GM19372 (cell line): Measurements from ENCODE around the gene TP53BP1.
"Not testable (repeated sequence)": the region's sequence is repeated elsewhere in the genome, so short reads cannot be mapped to it uniquely, and the experiment has no call there.

Source experiments
- ATAC-seq: cut with Tn5 transposase; IDR thresholded peaks from one replicate; pipeline ENCODE4 v1.9.1; 2021; ENCODE audit warnings: mild to moderate bottlenecking, low read depth, moderate library complexity; ENCODE audit not compliant: unreplicated experiment

Gene TP53BP1

DNA sequence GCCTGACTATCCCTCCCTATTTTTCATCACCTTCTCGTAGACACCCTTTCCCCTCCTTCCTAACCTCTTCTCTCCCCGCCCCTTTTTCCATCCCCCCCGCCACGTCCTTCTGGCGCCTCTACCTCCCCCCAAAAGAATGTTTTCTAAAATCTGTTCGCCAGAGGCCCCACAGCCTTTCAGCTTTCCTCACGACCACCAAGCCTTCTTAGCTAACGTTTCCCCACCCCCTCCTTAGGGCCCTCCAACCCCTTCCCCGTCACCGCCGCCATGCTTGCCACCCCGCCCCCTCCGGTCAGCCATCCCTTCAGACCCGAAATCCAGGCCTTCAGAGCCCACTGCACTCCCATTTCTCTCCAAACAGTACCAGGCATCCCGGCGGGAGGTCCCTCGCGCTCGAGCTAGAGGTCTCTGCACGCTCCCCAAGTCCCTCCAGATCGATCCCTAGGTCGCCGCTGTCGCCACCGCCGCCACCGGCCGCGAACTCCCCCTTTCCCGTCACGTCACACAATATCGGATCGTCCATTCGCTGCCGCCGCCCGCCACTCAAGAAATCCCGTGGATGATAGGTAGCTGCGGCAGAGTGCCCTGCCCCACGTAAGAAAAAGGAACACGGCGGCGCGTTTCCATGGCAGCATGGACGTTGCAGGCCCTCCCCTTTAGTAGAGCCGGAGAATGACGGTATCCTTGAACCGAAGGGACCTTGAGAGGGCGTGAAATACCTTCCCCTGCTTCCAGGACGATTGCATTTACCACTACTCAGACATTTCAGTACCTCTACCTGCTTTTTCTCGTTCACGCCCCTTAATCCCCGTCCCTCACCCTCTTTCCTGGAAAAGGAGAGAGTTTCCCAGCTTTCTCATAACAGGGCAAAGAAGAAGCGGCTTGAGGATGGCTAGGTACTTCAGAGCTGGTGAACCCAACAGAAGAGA, at the start of gene TP53BP1:
Gene TP53BP1 (minus strand): TSS at position 484 of the 929 bp plus-strand sequence. CDS start 113 bp downstream, at position 371.
- peak; percentile 99 for ATAC-seq

- ATAC-seq: no peak
Observed at GRCh38 chr15:43541785-43542184, 48.8 kb upstream of the TP53BP1 start.

- ATAC-seq: no peak
Observed at GRCh38 chr15:43538091-43538490, 45.1 kb upstream of the TP53BP1 start.

- no peak for ATAC-seq
Observed at GRCh38 chr15:43534897-43535296, 41.9 kb upstream of the TP53BP1 start.

- not testable (repeated sequence) for ATAC-seq
Observed at GRCh38 chr15:43532826-43533225, 39.9 kb upstream of the TP53BP1 start.

GRCh38 chr15:43531018-43531670, 38.2 kb upstream of the TP53BP1 start:
- ATAC-seq: no peak

DNA sequence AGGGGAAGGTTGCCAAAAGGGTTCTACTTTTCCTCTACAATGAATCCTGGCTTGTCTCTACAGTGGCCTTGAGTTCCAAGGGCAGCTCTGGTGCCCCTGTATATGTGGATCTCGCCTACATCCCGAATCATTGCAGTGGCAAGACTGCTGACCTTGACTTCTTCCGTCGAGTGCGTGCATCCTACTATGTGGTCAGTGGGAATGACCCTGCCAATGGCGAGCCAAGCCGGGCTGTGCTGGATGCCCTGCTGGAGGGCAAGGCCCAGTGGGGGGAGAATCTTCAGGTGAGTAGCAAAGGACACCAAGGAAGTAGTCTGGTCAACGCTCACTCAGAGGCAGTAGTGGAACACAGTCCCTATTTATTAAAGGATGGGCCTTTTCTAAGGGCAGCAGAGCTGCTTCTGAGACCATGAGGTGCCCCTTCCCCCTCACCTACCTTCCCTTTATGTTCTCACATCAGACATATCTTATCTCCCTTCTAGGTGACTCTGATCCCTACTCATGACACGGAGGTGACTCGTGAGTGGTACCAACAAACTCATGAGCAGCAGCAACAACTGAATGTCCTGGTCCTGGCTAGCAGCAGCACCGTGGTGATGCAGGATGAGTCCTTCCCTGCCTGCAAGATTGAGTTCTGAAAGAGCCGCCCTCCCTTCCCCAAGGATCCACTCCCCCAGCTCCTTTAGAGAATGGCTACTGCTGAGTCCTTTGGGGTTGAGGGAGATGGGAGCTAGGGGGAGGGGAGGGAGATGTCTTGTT, 36.8 kb upstream of the TP53BP1 start:
- ATAC-seq: no peak

DNA sequence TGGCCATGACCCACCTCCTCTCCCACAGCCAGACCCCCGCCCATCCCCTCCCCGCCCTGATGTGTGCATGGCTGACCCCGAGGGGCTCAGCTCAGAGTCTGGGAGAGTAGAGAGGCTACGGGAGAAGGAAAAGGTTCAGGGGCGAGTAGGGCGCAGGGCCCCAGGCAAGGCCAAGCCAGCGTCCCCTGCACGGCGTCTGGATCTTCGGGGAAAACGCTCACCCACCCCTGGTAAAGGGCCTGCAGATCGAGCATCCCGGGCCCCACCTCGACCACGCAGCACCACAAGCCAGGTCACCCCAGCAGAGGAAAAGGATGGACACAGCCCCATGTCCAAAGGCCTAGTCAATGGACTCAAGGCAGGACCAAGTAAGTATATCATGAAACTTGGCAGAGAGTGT, 36.2 kb upstream of the TP53BP1 start:
- ATAC-seq: no peak

DNA sequence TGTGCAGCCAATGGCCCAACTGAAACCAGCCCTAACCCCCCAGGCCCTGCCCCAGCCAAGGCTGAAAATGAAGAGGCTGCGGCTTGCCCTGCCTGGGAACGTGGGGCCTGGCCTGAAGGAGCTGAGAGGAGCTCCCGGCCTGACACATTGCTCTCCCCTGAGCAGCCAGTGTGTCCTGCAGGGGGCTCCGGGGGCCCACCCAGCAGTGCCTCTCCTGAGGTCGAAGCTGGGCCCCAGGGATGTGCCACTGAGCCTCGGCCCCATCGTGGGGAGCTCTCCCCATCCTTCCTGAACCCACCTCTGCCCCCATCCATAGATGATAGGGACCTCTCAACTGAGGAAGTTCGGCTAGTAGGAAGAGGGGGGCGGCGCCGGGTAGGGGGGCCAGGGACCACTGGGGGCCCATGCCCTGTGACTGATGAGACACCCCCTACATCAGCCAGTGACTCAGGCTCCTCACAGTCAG, 35.6 kb upstream of the TP53BP1 start:
- no peak for ATAC-seq

GRCh38 chr15:43527802-43528541, 35.0 kb upstream of the TP53BP1 start:
- ATAC-seq: no peak

DNA sequence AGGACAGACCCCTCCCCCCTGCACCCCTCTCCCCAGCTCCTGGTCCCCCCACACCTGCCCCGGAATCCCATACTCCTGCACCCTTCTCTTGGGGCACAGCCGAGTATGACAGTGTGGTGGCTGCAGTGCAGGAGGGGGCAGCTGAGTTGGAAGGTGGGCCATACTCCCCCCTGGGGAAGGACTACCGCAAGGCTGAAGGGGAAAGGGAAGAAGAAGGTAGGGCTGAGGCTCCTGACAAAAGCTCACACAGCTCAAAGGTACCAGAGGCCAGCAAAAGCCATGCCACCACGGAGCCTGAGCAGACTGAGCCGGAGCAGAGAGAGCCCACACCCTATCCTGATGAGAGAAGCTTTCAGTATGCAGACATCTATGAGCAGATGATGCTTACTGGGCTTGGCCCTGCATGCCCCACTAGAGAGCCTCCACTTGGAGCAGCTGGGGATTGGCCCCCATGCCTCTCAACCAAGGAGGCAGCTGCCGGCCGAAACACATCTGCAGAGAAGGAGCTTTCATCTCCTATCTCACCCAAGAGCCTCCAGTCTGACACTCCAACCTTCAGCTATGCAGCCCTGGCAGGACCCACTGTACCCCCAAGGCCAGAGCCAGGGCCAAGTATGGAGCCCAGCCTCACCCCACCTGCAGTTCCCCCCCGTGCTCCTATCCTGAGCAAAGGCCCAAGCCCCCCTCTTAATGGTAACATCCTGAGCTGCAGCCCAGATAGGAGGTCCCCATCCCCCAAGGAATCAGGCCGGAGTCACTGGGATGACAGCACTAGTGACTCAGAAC, 34.3 kb upstream of the TP53BP1 start:
- ATAC-seq: no peak

- ATAC-seq: no peak
Observed at GRCh38 chr15:43526261-43526930, 33.4 kb upstream of the TP53BP1 start.

GRCh38 chr15:43525131-43525530, 32.2 kb upstream of the TP53BP1 start:
- no peak for ATAC-seq

- no peak for ATAC-seq
Observed at GRCh38 chr15:43524254-43524845, 31.4 kb upstream of the TP53BP1 start.

GRCh38 chr15:43523646-43524045, 30.7 kb upstream of the TP53BP1 start:
- no peak for ATAC-seq

- ATAC-seq: no peak
Observed at GRCh38 chr15:43522247-43522646, 29.3 kb upstream of the TP53BP1 start.

DNA sequence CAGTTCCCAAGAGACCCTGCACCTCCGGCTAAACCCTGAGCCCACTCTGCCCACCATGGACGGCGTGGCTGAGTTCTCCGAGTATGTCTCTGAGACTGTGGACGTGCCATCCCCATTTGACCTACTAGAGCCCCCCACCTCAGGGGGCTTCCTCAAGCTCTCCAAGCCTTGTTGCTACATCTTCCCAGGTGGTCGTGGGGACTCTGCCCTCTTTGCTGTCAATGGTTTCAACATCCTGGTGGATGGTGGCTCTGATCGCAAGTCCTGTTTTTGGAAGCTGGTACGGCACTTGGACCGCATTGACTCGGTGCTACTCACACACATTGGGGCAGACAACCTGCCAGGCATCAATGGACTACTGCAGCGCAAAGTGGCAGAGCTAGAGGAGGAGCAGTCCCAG, 28.5 kb upstream of the TP53BP1 start:
- ATAC-seq: no peak

GRCh38 chr15:43520138-43520537, 27.2 kb upstream of the TP53BP1 start:
- ATAC-seq: no peak
